SK-N-SH (cell line): ENCODE data around the gene IL11RA.

ENCODE experiments used
- CHD2 ChIP-seq: fragments of 150-350 bp; IDR thresholded peaks from 2 replicates; pipeline ENCODE4 v1.6.1; 2018; ENCODE audit warnings: low read length; ENCODE audit not compliant: partially characterized antibody
- CTCF ChIP-seq: fragments of 200-600 bp; sonication (generic); IDR thresholded peaks from 2 replicates; pipeline ENCODE4 v1.6.1; 2017; ENCODE audit warnings: antibody characterized with exemption, mild to moderate bottlenecking, moderate library complexity
- ELF1 ChIP-seq: IDR thresholded peaks from 2 replicates; pipeline ENCODE4 v1.4.0; 2012
- EP300 ChIP-seq, 2 experiments: IDR thresholded peaks; 2 replicates each; pipeline versions ENCODE4 v1.4.0 to v1.6.1; 2012; ENCODE audit warnings: borderline replicate concordance in 1 of 2, low read depth in 1 of 2, low read length in 1 of 2
- MAX ChIP-seq: IDR thresholded peaks from 2 replicates; pipeline ENCODE4 v1.4.0; 2012; ENCODE audit warnings: low read depth
- POLR2AphosphoS5 ChIP-seq: IDR thresholded peaks from 2 replicates; pipeline ENCODE4 v1.6.1; 2012; ENCODE audit warnings: low read depth, low read length
- RAD21 ChIP-seq: IDR thresholded peaks from 2 replicates; pipeline ENCODE4 v1.6.1; 2012; ENCODE audit warnings: mild to moderate bottlenecking, low read length
- RXRA ChIP-seq: IDR thresholded peaks from 2 replicates; pipeline ENCODE4 v1.4.0; 2012; ENCODE audit warnings: low read depth, mild to moderate bottlenecking, borderline replicate concordance
- TEAD4 ChIP-seq: IDR thresholded peaks from 2 replicates; pipeline ENCODE4 v1.4.0; 2012; ENCODE audit warnings: mild to moderate bottlenecking, borderline replicate concordance; ENCODE audit not compliant: insufficient read depth
- YY1 ChIP-seq: IDR thresholded peaks from 2 replicates; pipeline ENCODE4 v1.4.0; 2012; ENCODE audit warnings: low read depth, mild to moderate bottlenecking
- TF ChIP-seq, protein P1 (sequence below): IDR thresholded peaks from 2 replicates; pipeline ENCODE4 v1.6.1; 2012; ENCODE audit warnings: mild to moderate bottlenecking, low read depth, low read length, moderate library complexity
- TF ChIP-seq, protein P2 (sequence below): IDR thresholded peaks from 2 replicates; pipeline ENCODE4 v1.4.0; 2012; ENCODE audit warnings: low read depth, borderline replicate concordance

- TF ChIP-seq CTCF: no peak
- TF ChIP-seq, protein P1, sequence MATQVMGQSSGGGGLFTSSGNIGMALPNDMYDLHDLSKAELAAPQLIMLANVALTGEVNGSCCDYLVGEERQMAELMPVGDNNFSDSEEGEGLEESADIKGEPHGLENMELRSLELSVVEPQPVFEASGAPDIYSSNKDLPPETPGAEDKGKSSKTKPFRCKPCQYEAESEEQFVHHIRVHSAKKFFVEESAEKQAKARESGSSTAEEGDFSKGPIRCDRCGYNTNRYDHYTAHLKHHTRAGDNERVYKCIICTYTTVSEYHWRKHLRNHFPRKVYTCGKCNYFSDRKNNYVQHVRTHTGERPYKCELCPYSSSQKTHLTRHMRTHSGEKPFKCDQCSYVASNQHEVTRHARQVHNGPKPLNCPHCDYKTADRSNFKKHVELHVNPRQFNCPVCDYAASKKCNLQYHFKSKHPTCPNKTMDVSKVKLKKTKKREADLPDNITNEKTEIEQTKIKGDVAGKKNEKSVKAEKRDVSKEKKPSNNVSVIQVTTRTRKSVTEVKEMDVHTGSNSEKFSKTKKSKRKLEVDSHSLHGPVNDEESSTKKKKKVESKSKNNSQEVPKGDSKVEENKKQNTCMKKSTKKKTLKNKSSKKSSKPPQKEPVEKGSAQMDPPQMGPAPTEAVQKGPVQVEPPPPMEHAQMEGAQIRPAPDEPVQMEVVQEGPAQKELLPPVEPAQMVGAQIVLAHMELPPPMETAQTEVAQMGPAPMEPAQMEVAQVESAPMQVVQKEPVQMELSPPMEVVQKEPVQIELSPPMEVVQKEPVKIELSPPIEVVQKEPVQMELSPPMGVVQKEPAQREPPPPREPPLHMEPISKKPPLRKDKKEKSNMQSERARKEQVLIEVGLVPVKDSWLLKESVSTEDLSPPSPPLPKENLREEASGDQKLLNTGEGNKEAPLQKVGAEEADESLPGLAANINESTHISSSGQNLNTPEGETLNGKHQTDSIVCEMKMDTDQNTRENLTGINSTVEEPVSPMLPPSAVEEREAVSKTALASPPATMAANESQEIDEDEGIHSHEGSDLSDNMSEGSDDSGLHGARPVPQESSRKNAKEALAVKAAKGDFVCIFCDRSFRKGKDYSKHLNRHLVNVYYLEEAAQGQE: no peak
- no peak for TF ChIP-seq TEAD4
- TF ChIP-seq ELF1: no peak
- no peak for TF ChIP-seq MAX
- no peak for TF ChIP-seq RAD21
- TF ChIP-seq EP300 (IDR thresholded peaks at IDR 0.05; ENCODE audit: borderline replicate concordance in 1 of 2, low read depth in 1 of 2, low read length in 1 of 2): no peak
- no peak for TF ChIP-seq CHD2
- no peak for TF ChIP-seq POLR2AphosphoS5
- no peak for TF ChIP-seq YY1
- TF ChIP-seq RXRA: no peak
- TF ChIP-seq, protein P2, sequence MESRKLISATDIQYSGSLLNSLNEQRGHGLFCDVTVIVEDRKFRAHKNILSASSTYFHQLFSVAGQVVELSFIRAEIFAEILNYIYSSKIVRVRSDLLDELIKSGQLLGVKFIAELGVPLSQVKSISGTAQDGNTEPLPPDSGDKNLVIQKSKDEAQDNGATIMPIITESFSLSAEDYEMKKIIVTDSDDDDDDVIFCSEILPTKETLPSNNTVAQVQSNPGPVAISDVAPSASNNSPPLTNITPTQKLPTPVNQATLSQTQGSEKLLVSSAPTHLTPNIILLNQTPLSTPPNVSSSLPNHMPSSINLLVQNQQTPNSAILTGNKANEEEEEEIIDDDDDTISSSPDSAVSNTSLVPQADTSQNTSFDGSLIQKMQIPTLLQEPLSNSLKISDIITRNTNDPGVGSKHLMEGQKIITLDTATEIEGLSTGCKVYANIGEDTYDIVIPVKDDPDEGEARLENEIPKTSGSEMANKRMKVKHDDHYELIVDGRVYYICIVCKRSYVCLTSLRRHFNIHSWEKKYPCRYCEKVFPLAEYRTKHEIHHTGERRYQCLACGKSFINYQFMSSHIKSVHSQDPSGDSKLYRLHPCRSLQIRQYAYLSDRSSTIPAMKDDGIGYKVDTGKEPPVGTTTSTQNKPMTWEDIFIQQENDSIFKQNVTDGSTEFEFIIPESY: no peak
These were observed 18.8 kb upstream of the IL11RA start for GRCh38 chr9:34633166-34633565.
